IPS-NIHi7 (cell line): ENCODE data around the gene ARHGAP31.

Source experiments
- DNase-seq: peaks from one replicate; pipeline ENCODE4 v3.0.0; 2012; ENCODE audit warnings: mixed read lengths; ENCODE audit errors: extremely low spot score

Gene ARHGAP31

DNA sequence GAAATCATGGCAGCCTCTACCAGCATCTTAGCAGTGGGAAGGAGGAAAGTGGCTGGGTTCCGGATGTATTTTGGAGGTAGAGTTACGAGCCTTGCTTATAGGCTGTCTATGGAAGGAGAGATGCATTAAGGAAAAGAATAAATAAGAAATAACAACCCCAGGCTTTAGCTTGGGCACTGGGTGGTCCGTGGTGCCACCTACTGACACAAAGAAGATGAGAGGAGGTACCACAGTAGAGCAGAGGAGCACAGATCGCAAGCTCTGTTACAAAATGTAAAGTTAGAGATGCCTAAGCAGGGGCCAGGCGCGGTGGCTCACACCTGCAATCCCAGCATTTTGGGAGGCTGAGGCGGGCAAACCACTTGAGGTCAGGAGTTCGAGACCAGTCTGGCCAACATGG, 94.4 kb downstream of the ARHGAP31 start:
- DNase-seq, result peak; percentile 38

DNA sequence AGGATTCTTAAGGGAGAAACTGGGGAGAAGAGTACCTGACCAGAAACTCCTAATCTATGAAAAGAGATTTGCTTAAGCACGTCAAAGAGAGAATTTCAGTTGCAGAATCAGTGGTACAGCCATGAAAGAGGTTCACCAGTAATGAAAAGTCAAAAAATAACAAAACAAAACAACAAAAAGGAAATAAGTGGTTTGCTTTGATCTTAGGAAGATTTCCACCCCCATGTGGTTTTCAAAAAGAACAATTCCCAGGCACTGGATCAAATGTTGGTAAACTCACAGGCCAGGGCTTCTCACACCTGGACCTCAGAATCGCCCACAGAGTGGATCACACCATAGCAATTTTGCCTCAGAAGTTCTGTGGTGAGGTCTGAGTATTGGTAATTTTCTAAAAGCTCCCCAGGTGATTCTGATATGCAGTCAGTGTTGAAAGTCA, 101.8 kb downstream of the ARHGAP31 start:
- DNase-seq, result no peak

DNA sequence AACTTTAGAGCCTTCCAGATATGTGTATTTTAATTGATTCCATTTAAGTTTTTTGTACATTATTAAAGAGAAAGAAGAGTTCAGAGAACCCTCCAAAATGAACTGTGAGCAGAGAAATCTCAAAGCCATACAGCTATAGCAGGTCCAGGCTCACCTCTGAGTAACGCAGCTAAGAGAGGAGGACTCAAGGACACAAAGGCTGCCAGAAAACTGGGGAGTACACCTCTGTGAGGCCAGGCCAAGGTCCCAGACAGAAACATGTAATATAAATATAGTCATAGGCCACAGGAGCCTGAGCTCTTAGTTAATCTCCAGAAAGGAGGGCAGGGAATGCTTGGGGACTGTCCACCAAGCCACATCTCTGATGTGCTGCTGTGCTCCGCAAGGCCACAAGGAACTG, 102.7 kb downstream of the ARHGAP31 start:
- DNase-seq, result no peak

DNA sequence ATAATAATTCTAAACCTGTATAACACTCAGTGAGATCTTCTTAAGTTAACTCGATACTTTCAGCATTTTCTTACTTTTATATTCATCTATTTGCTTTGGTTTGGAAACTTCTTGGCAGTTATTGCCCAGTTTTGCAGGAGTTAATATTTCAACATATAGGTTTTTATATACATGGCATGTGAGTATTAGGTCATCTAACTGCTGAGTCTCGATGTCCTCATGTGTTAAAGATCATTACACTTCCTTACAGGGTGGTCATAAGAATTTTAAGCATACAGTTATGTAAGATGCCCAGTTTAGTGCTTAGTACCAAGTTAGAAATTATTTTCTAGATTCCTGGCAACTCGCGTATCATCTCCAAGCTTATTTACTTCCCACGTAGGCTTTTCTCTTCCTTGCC, 106.3 kb downstream of the ARHGAP31 start:
- no peak for DNase-seq

DNA sequence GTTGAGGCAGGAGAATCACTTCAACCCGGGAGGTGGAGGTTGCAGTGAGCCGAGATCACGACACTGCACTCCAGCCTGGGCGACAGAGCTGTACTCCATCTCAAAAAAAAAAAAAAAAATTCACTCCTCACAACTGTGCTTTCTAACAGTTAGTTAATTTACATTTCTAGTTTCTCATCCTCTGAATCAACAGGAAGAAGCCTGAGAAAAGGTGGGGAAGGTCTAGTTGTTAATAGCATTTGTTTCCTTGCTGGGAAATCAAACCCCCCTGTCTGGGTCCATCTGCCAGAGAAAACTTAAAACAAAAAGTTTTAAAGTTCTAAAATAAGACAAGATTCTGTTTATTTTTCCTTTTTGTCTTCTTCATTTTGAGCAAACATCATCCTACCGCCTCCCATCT, 106.9 kb downstream of the ARHGAP31 start:
- no peak for DNase-seq

DNA sequence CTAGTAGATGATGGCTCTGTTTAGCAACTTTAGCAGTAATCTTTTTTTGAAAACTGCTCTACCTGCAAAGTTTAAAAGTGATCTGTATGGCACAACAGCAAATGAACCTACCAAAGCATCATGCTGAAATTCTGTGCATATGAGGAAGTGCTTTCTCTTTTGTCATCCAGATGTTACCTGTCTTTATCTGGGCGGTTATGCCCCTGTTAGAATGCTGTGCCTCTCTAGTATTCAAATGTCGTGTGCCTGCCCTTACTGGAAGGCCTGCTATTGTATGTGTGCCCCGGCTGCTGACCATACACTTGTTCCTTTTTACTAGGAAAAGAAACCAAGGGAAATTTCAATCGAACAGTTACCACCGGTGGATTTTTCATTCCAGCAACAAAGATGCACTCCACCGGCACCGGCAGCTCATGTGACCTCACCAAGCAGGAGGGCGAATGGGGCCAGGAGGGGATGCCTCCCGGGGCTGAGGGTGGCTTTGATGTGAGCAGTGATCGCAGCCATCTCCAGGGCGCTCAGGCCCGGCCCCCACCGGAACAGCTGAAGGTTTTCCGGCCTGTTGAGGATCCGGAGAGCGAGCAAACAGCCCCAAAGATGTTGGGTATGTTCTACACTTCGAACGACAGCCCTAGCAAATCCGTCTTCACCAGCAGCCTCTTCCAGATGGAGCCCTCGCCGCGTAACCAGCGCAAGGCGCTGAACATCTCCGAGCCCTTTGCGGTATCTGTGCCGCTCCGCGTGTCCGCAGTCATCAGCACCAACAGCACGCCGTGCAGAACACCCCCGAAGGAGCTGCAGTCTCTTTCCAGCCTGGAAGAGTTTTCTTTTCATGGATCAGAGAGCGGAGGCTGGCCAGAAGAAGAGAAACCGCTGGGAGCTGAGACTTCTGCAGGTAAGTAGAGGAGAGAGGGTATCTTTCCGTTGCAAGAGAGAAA, 107.6 kb downstream of the ARHGAP31 start:
- DNase-seq, result no peak

DNA sequence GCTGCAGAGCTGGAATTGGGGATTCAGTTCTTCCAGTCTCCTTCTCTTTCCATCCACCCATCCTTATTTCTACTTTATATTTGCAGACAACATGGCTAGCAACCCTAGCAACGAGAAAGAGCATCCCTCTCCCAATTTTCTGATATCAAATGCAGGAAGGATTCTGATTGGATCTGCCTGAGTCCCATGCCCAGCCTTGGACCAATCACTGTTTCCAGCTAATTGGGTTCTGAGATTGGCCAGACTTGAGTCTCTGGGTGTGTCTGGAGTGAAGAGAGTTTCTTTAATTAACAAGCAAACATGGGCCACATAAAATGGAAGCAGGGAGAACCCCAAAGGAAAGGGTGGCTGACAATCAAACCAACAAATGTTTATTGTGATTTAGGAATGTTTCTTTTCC, 108.6 kb downstream of the ARHGAP31 start:
- DNase-seq, result no peak

DNA sequence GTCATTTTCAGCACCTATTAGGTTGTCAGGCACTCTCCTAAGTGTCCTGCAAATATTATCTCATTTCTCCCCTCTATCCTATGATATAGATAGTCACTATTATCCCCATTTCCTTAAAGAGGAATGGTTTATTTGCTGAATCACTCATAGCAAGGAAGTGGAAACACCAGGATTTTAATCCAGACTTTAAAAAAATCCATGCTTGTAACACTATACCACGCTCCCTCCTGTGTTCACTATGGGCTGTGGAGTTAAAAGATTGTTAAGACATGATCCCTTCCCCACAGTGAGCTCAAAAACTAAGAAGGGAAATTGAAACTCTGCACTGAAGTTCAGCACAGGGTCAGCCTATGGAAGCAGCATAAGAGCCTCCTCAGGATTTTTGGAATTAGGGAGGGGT, 109.0 kb downstream of the ARHGAP31 start:
- no peak for DNase-seq

DNA sequence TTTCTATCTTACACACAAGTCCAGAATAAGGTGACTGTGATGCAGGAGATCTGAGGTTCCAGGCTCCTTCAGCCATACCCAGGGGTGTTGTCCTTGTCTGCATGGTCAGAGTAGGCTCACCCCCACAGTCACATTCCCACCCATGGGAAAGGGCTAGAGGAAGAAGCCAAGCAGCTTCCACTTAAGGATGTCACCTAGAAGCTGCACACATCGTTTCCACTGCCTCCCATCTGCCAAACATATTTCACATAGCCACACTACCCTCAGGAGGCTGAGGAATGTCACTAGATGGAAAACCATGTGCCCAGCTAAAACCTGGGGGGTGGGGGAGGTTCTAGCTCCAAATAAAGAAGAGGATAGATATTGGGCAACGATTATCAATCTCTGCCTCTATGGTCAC, 111.1 kb downstream of the ARHGAP31 start:
- DNase-seq, result no peak

DNA sequence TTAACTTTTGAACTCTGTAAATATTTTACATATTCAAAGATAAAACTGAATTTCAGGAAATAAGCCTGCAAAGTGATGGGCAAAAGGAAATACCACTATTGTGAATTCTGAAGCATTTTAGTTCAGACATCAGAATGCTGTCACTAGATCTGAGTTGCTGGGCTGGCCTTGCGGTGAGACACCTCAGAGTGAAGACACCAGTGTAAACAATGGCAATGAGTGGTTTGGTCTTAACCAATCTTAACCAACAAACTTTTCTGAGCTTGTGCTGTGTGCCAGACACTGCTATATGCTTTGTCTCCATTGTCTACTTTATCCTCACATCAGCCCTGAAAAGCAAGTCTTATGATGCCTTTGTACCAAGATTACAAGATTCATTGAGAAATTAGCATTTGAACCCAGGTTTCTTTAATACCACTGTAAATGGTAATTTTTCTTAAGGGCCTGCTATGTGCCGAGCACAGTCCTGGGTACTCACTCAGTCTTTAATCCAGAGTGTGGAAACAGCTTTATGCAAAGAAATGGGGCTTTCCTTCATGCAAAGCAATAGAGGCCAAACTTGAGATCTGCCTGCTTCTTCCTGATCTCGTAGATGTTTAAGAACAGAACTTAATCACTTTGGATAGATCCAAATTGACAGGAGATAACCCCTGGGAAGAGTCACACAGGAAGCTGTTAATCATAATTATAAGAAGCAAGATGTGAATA, 114.2 kb downstream of the ARHGAP31 start:
- no peak for DNase-seq

DNA sequence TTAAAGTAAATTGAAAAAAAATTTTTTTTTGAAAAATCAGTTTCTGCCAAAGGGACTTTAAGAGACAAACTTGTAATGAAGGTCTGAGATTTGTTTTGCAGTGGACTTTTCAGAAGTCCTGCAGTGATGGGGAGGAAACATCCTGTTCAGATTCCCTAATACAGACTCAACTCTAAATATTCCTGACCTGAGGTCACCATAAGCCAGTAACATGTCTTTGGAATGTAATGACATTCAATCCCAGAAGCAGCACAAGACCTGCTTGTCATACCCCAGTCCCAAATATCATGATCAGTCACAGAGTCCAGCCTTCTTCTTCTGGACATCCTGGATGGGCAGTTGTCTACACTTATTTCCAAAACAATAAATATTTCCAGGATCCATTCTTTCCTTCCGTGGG, 115.7 kb downstream of the ARHGAP31 start:
- DNase-seq, result no peak

DNA sequence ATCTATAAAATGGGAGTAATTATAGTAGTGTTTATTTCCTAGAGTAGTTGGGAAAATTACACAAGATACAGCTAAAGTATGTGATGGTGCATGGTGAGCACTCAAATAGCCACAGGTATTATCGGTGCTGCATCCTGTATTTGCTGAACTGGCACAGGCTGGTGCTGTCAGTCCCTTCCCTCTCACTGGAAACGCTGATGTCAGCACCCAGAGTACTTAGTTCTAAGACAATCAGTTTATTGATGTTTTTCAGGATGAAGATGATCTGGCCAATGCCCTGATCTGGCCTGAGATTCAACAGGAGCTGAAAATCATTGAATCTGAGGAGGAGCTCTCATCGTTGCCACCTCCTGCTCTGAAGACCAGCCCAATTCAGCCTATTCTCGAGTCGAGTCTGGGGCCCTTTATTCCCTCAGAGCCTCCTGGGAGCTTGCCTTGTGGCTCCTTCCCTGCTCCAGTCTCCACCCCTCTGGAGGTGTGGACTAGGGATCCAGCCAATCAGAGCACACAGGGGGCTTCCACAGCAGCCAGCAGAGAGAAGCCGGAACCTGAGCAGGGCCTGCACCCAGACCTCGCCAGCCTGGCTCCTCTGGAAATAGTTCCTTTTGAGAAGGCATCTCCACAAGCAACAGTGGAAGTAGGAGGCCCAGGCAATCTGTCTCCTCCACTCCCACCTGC, 119.6 kb downstream of the ARHGAP31 start:
- DNase-seq, result peak; percentile 68

DNA sequence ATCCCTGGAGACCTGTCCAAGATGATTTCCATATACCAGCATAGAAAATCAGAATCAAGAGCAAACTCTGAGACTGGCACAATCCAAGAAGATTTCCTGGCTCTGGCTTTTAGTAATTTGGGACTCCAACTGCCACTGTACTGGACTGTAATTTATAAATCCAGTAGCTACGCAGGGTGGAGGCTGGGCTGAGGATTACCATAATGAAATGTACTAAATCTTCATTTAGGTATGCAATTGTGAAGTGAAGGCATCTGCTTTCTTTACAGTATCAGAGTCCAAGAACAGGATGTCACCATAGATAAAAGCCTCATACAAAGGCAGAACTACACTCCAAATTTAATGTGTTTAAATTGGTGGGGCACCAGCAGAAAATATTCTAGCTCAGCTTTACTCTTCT, 122.7 kb downstream of the ARHGAP31 start:
- no peak for DNase-seq

DNA sequence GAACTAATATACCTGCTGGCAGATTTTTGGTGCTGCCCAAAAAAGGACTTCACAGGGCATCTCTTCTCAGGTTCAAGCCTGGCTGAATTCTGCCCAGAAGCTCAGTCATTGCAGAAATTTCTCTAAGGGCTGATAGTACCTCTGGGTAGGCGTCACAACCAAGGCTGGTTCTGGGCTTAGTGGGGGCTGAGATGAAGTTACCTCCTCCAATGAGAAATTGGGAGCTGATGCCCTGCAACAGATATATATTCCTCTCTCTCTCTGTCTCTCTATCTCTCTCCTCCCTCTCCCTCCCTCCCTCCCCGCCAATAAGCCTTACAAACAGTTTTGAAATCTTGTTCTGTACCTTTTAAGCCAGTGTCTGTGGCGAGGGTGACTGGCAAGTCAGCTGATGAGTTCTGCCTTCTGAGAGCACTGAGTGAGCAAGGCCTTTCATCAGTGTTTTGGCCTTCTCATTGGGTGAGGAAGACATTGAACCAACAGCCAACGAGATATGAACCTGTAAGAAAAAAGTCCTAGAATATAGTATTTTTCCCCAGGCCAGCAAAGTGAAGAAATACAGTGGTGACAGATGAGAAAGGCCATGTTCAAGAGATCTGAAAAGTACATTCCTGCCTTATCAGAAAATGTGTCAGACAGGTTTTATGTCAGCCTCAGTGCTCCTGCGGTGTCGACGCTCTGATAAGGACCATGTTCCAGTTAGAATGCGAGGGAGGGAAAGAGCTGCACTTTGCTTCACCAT, 123.8 kb downstream of the ARHGAP31 start:
- DNase-seq, result no peak

DNA sequence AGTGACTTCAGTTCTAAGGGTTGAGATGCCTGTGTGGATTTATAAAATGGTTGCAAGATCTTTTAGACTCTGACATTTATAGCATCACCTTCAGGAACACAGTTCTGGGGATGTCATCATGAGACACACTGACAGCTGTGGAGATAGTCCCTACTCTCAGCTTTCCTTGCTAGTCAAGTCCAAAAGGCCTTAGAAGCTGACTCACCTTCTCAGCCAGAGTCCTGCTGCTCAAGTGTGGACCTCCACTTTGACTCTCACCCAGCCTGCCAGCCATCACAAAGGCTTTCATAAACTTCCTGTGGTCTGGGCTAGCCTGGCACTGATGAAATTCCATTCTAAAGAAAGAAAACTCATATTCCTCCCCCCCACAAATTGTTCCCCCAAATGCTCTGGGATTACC, 124.5 kb downstream of the ARHGAP31 start:
- no peak for DNase-seq

DNA sequence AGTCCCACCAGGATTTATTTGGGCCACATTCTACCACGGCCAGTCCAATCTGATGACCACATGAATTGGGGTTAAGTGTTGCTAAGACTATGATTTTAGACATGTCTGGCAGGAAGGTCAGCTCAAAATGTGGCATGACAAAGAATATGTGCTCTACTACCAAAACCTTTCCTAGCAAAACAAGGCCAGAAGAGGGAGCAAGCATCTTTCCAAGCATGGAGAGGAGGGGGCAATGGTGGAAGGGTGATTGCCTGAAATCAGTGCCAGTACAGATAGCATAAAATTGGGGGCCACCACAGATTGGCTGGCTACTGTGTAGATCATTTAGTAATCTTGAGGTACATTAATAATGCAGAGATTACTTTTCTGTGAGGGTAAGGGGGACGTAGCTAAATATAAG, 126.0 kb downstream of the ARHGAP31 start:
- DNase-seq, result peak; percentile 58

DNA sequence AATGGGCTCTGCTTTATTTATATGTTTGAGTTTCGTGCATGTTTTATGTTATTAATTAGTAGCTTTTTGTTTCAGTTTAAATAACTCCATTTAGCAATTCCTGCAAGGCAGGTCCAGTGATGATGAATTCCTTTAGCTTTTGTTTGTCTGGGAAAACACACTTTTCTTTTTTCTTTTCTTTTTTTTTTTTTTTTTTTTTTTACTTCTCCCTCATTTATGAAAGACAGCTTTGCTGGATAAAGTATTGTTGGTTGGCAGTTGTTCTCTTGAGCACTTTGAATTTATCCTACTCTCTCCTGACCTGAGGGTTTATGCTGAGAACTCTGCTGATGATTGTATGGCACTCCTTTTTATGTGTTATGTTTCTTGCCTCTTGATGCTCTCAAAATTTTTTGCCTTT, 133.5 kb downstream of the ARHGAP31 start:
- DNase-seq, result no peak

DNA sequence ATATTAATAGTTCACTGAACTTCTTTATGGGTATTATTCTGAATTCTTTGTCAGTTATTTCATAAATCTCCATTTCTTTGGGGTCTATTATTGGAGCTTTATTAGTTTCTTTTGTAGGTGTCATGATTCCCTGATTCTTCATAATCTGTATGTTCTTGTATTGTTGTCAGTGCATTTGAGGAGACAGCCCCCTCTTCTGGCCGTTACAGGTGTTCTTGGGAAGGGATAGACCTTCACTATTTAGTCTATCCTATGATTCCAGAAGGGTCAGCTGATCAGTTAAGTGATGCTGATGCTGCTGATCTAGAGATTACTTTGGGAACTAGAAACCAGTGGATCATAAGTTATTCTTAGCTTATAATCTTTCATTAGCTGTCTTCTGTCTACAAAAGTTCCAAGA, 134.4 kb downstream of the ARHGAP31 start:
- DNase-seq, result no peak

DNA sequence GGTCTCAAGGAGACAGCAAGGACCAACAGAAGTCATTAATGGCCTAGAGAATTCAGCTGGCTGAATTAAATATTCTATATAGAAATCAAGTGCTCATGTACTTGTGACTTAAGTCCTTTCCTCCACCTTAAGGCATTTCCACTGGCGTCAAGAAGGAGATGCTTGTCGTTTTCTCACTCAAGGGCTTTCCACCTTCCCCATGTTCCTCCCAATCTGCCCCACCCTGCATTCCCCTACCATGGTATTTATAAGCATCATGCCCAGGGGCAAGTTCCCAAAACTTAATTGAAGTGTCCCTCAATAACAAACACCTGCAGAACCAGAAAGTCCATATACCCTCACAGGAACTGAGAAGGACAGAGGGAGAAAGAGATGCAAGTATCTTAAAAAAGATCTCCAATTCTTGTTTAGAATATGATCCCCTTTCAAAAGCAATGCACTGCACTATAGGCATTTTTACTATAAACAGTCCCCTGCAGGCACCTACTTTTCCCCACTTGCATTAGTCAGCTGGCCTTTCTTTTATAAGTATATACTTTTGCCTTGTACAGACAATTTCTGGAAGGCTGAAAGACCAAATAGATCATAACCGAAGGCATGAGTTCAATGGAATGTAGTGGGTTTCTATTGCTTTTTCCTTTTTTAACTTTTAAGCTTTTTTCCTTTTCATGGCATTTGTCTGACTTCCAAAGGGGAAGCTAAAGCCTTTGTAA, 139.6 kb downstream of the ARHGAP31 start:
- no peak for DNase-seq

DNA sequence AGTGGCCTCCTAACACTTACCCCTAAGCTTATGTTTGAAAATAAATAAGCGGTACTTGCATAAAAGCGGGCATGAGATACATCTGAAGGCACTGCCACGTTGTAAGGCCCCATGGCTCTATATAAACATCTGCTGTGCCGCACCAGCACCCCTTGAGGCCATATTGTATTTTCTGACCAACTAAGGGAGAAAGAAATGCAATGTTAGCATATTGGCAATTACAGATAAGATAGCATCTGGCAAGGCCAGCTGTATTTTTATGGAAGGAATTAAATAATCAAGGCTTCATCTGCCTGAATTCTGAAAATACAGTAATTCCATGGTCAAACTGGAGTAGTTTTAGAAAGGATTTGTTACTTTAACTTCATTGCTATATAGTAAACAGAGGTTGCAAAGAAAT, 140.5 kb downstream of the ARHGAP31 start:
- no peak for DNase-seq

DNA sequence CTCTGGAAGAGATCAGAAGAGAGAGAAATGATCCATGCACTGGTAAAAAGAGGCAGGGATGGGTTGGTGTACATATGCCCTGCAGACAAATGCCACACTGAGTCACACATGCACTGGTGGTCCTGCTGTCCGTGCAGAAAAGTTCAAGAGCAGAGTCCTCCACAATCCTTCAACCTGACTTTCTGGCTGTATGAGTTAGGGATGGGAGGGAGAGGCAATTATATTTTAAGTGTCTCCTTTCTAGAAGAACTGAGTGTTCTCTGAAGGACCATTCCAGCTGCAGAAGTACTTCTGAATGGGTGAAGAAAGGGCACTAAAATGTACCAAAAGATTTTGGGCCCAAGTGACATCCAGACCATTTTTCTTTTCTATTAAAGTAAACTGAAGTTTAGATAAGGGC, 142.8 kb downstream of the ARHGAP31 start:
- no peak for DNase-seq
